Activated T-cell treated with anti-CD3 and anti-CD28 coated beads, Interleukin-2, amount 50 U/mL, for 4 hours (primary cell): ENCODE data around the gene LCN10. TPM values are rescaled to one million over a fixed set of nuclear protein-coding genes. Genes with fewer than 3 reads are reported as not detected.
"Not testable (repeated sequence)": the region's sequence is repeated elsewhere in the genome, so short reads cannot be mapped to it uniquely, and the experiment has no call there.

ENCODE experiments used
- ATAC-seq, 2 donors: fragments of 200-7000 bp; cut with Tn5 transposase; one replicate each; pipeline ENCODE4 v1.10.0; 2021
- DNase-seq: peaks from one replicate; pipeline ENCODE4 v3.0.0-alpha.2; 2020
- H3K27me3 Mint-ChIP-seq: one replicate; pipeline ENCODE4 v1.8.0; 2021; ENCODE audit warnings: low read depth, mixed read lengths
- H3K36me3 Mint-ChIP-seq: one replicate; pipeline ENCODE4 v1.8.0; 2022; ENCODE audit warnings: mixed read lengths; ENCODE audit not compliant: insufficient read depth
- H3K4me1 Mint-ChIP-seq: one replicate; pipeline ENCODE4 v1.8.0; 2021; ENCODE audit warnings: low read depth, mixed read lengths
- H3K4me3 Mint-ChIP-seq: one replicate; pipeline ENCODE4 v1.8.0; 2021; ENCODE audit warnings: mild to moderate bottlenecking, moderate library complexity, mixed read lengths
- H3K9me3 Mint-ChIP-seq: one replicate; pipeline ENCODE4 v1.8.0; 2021; ENCODE audit warnings: mixed read lengths
- total RNA-seq, 3 donors: library from RNA; stranded (reverse); gene quantifications; one replicate each; pipeline ENCODE4 v1.2.1, GENCODE V29; 2021

The LCN10 gene
- 1 to 10 TPM in 2 of 3 donors, under 1 TPM in 1; 0.82 to 2.4 (median 2.1) TPM for total RNA-seq

GRCh38 chr9:136742591-136743391 lies at the start of gene LCN10:
LCN10 (minus strand) TSS chr9:136742940; CDS start chr9:136742903, 37 bp downstream.
- no peak for DNase-seq
- peaks cover 8% of the 10 kb centered on the region for H3K4me1 Mint-ChIP-seq
- peaks cover 3% of the 10 kb centered on the region for H3K27me3 Mint-ChIP-seq
- ATAC-seq = peak in 1 of 2 donors; percentile 6
- H3K9me3 Mint-ChIP-seq = no peaks in the 10 kb centered on the region
- peak within 1 kb of the TSS; percentile 61 for H3K4me3 Mint-ChIP-seq
- H3K36me3 Mint-ChIP-seq = no peaks in the 10 kb centered on the region

- H3K4me3 Mint-ChIP-seq = peak overlapping the region; percentile 79
- DNase-seq (peak; percentile 62), ATAC-seq (peak; percentile 11)
- peaks cover 25% of the 10 kb centered on the region for H3K4me1 Mint-ChIP-seq
- H3K9me3 Mint-ChIP-seq = no peaks in the 10 kb centered on the region
- no peaks in the 10 kb centered on the region for H3K36me3 Mint-ChIP-seq
- H3K27me3 Mint-ChIP-seq = peaks cover 5% of the 10 kb centered on the region
Measured at GRCh38 chr9:136791516-136792276, 49.0 kb upstream of the LCN10 start.

- DNase-seq = peak; percentile 100
- peak; percentile 91 to 94 for ATAC-seq
- no peaks in the 10 kb centered on the region for H3K9me3 Mint-ChIP-seq
- peaks cover 19% of the 10 kb centered on the region for H3K4me1 Mint-ChIP-seq
- peak within 1 kb of the TSS; percentile 79 for H3K4me3 Mint-ChIP-seq
- peaks cover 3% of the 10 kb centered on the region for H3K27me3 Mint-ChIP-seq
- no peaks in the 10 kb centered on the region for H3K36me3 Mint-ChIP-seq
Measured at GRCh38 chr9:136790640-136791515, 48.1 kb upstream of the LCN10 start, which contains the start of gene TMEM141. TMEM141 (plus strand) TSS chr9:136791344; CDS start chr9:136791371, 27 bp downstream.

GRCh38 chr9:136789523-136789937 lies 46.8 kb upstream of the LCN10 start:
- Mint-ChIP-seq H3K36me3 (no peaks in the 10 kb centered on the region), H3K4me1 (peaks cover 19% of the 10 kb centered on the region), H3K27me3 (peaks cover 3% of the 10 kb centered on the region), H3K9me3 (no peaks in the 10 kb centered on the region), H3K4me3 (no peak overlapping the region)
- DNase-seq (no peak), ATAC-seq (no peak)

GRCh38 chr9:136788644-136789522 lies 46.1 kb upstream of the LCN10 start:
- ATAC-seq, H3K36me3 Mint-ChIP-seq, DNase-seq, H3K27me3 Mint-ChIP-seq, H3K9me3 Mint-ChIP-seq, H3K4me3 Mint-ChIP-seq: not testable (repeated sequence)
- H3K4me1 Mint-ChIP-seq = peaks cover 19% of the 10 kb centered on the region

GRCh38 chr9:136787690-136788400 lies 45.1 kb upstream of the LCN10 start:
- Mint-ChIP-seq H3K36me3 (no peaks in the 10 kb centered on the region), H3K27me3 (peaks cover 3% of the 10 kb centered on the region), H3K4me3 (no peak overlapping the region), H3K4me1 (peaks cover 17% of the 10 kb centered on the region), H3K9me3 (no peaks in the 10 kb centered on the region)
- peak; percentile 57 for DNase-seq
- no peak for ATAC-seq

GRCh38 chr9:136786983-136787382 lies 44.2 kb upstream of the LCN10 start:
- H3K4me3 Mint-ChIP-seq, H3K9me3 Mint-ChIP-seq, H3K27me3 Mint-ChIP-seq, H3K36me3 Mint-ChIP-seq, DNase-seq, ATAC-seq: not testable (repeated sequence)
- peaks cover 12% of the 10 kb centered on the region for H3K4me1 Mint-ChIP-seq

- no peak for ATAC-seq
- Mint-ChIP-seq H3K9me3 (no peaks in the 10 kb centered on the region), H3K27me3 (peaks cover 3% of the 10 kb centered on the region)
Measured at GRCh38 chr9:136786451-136786850, 43.7 kb upstream of the LCN10 start.

GRCh38 chr9:136785565-136786355 lies 43.0 kb upstream of the LCN10 start:
- not testable (repeated sequence) for H3K27me3 Mint-ChIP-seq, H3K9me3 Mint-ChIP-seq, H3K4me3 Mint-ChIP-seq, DNase-seq, H3K36me3 Mint-ChIP-seq, ATAC-seq
- peaks cover 10% of the 10 kb centered on the region for H3K4me1 Mint-ChIP-seq

More at GRCh38 chr9:136786451-136786850, 43.7 kb upstream of the LCN10 start:
- no peak for DNase-seq
- no peaks in the 10 kb centered on the region for H3K36me3 Mint-ChIP-seq
- H3K4me1 Mint-ChIP-seq = peaks cover 10% of the 10 kb centered on the region
- H3K4me3 Mint-ChIP-seq = no peak overlapping the region

GRCh38 chr9:136784997-136785361 lies 42.2 kb upstream of the LCN10 start:
- no peak for DNase-seq
- peak; percentile 46 to 65 for ATAC-seq
- no peak overlapping the region for H3K4me3 Mint-ChIP-seq
- H3K4me1 Mint-ChIP-seq = peaks cover 7% of the 10 kb centered on the region
- H3K36me3 Mint-ChIP-seq = no peaks in the 10 kb centered on the region
- H3K9me3 Mint-ChIP-seq = no peaks in the 10 kb centered on the region
- H3K27me3 Mint-ChIP-seq = peaks cover 3% of the 10 kb centered on the region

- H3K9me3 Mint-ChIP-seq = no peaks in the 10 kb centered on the region
- no peaks in the 10 kb centered on the region for H3K36me3 Mint-ChIP-seq
- H3K4me1 Mint-ChIP-seq = peaks cover 7% of the 10 kb centered on the region
- H3K27me3 Mint-ChIP-seq = peaks cover 3% of the 10 kb centered on the region
- no peak overlapping the region for H3K4me3 Mint-ChIP-seq
- ATAC-seq (no peak), DNase-seq (no peak)
Measured at GRCh38 chr9:136784249-136784996, 41.7 kb upstream of the LCN10 start.

- no peaks in the 10 kb centered on the region for H3K9me3 Mint-ChIP-seq
- H3K27me3 Mint-ChIP-seq = peaks cover 20% of the 10 kb centered on the region
Measured at GRCh38 chr9:136782452-136782851, 39.7 kb upstream of the LCN10 start.

More at GRCh38 chr9:136782452-136782851, 39.7 kb upstream of the LCN10 start:
- no peaks in the 10 kb centered on the region for H3K36me3 Mint-ChIP-seq
- no peak overlapping the region for H3K4me3 Mint-ChIP-seq
- no peaks in the 10 kb centered on the region for H3K4me1 Mint-ChIP-seq
- no peak for ATAC-seq
- DNase-seq = no peak
